GM21717 (cell line): Measurements from ENCODE around the gene GNAT1.
"Not testable (repeated sequence)": the region's sequence is repeated elsewhere in the genome, so short reads cannot be mapped to it uniquely, and the experiment has no call there.

ENCODE experiments used
- ATAC-seq: cut with Tn5 transposase; IDR thresholded peaks from one replicate; pipeline ENCODE4 v1.9.1; 2021; ENCODE audit warnings: mild to moderate bottlenecking, moderate library complexity; ENCODE audit not compliant: unreplicated experiment

Gene GNAT1

GRCh38 chr3:50237754-50238548 lies 46.5 kb downstream of the GNAT1 start:
- no peak for ATAC-seq

DNA sequence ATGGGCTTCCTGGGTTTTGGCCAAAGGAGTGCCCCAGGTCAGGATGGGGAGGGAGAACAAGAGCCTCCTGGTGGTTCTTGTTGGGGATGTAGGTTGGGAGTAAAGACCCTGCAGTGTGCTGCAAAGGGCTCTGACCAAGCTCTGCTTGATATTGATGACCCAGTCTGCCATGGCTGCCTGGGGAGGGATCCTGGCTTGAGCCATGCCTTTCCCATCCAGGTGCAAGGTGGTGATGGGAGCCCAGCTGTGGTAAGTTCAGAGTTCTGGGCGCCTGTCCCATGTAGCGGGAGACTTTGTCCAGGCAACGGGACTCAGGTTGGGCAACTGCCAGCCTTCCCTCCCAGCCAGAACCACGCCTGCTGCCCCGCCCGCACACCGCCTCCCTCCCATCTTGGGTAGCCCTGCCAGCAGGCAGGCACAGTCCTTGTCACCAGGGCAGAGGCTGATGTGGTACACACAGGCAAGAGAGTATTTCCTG lies 47.2 kb downstream of the GNAT1 start:
- ATAC-seq: no peak

- ATAC-seq: no peak
These were observed 48.2 kb downstream of the GNAT1 start for GRCh38 chr3:50239649-50240048.

GRCh38 chr3:50241163-50241562 lies 49.8 kb downstream of the GNAT1 start:
- ATAC-seq: no peak

- no peak for ATAC-seq
These were observed 50.4 kb downstream of the GNAT1 start for GRCh38 chr3:50241713-50242380.

GRCh38 chr3:50242381-50242770 lies 51.0 kb downstream of the GNAT1 start:
- no peak for ATAC-seq

GRCh38 chr3:50242851-50243542 lies 51.6 kb downstream of the GNAT1 start:
- ATAC-seq: no peak

GRCh38 chr3:50243543-50243895 lies 52.1 kb downstream of the GNAT1 start:
- ATAC-seq: no peak

- ATAC-seq: not testable (repeated sequence)
These were observed 53.4 kb downstream of the GNAT1 start for GRCh38 chr3:50244813-50245212.

GRCh38 chr3:50245251-50245745 lies 53.9 kb downstream of the GNAT1 start:
- ATAC-seq: no peak

DNA sequence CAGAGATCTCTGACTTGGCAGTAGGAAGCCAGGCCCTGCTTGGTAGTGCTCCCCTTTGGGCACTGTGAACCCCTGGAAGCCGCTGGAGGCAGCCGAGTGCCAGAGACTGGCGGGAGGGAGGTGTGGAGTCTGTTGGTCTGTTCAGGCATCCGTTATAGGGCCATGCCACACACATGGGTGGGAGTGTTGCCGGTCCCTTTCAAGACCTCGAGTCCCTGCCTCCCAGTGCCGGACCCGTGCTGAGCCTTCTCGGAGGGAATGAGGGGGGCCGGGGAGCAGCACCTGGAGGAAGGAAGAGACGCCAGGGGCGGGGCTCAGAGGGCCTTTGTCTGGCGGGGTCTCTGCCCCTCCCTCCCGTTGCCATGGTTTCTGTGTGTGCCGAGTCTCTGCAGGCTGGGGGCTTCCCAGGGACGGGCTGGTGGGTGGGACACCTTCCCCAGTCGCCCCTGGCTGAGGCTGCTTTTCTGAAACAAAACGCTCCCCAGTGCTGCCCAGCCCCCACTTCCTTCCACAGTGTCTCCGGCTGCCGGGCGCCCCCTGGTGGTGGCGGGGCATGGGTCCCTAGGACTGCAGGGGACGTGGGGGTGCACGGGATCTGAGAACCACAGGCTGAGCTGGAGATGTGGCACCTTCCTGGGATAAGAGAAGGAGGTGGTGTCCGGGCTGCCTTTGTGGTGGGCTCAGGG lies 54.6 kb downstream of the GNAT1 start:
- peak; percentile 57 for ATAC-seq

- ATAC-seq: peak; percentile 23
These were observed 55.1 kb downstream of the GNAT1 start for GRCh38 chr3:50246517-50246954.
